ENCODE measurements around the gene ADARB2.

Gene ADARB2

GRCh38 chr10:1299041-1299726 lies 438.1 kb downstream of the ADARB2 start:
- no peak for TF ChIP-seq TAF1 (IDR thresholded peaks at IDR 0.05; ENCODE audit: low read depth)
- TF ChIP-seq, protein P1, sequence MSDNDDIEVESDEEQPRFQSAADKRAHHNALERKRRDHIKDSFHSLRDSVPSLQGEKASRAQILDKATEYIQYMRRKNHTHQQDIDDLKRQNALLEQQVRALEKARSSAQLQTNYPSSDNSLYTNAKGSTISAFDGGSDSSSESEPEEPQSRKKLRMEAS (IDR thresholded peaks at IDR 0.05): no peak
- TF ChIP-seq TEAD4 (IDR thresholded peaks at IDR 0.05): no peak
- no peak for TF ChIP-seq ZBTB7A (IDR thresholded peaks at IDR 0.05; ENCODE audit: low read depth)
- TF ChIP-seq EGR1 (IDR thresholded peaks at IDR 0.05): no peak

DNA sequence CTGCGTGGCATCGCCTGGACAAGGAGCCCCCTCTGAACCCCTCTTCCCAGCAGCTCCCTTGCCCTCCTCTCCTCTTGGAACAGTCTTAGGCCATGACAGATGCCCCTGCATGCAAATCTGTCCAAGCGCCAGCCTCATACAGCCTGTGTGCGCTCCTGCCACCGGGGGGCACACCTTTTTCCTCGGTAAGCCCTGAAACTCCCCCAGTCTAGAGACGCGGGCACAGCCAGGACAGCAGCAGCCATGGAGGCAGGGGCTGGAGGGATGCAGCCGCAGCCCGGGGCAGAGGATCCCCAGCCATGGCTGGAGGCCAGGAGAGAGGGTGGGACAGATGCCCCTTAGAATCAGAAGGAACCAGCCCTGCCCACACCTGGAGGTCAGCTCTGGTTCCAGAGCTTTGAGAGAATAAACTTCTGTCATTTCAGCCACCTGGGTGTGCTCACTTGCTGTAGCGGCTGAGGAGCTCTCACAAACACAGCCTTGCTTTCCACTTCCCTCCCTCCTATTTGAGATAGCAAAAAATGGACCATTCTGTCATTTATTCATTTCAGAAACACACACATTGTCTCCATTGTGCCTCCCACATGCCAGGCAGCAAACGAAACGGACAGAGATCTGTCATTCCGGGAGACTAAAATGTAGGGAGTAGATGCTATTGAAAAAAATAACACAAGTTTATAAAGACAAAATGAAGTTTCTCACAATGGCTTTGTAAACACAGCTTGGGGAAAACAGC lies 439.6 kb downstream of the ADARB2 start:
- no peak for TF ChIP-seq YY1 (IDR thresholded peaks at IDR 0.05; ENCODE audit: low read depth)
- TF ChIP-seq RAD21 (IDR thresholded peaks at IDR 0.05; ENCODE audit: low read depth): no peak
- TF ChIP-seq EGR1 (IDR thresholded peaks at IDR 0.05): no peak
- TF ChIP-seq ZBTB7A (IDR thresholded peaks at IDR 0.05; ENCODE audit: low read depth): no peak
- TF ChIP-seq REST (IDR thresholded peaks at IDR 0.05; ENCODE audit: low read depth): no peak
- TF ChIP-seq, protein P2, sequence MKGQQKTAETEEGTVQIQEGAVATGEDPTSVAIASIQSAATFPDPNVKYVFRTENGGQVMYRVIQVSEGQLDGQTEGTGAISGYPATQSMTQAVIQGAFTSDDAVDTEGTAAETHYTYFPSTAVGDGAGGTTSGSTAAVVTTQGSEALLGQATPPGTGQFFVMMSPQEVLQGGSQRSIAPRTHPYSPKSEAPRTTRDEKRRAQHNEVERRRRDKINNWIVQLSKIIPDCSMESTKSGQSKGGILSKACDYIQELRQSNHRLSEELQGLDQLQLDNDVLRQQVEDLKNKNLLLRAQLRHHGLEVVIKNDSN (IDR thresholded peaks at IDR 0.05): no peak
- TF ChIP-seq NFIC (IDR thresholded peaks at IDR 0.05): no peak
- no peak for TF ChIP-seq TCF12 (IDR thresholded peaks at IDR 0.05; ENCODE audit: low read depth)
- no peak for TF ChIP-seq FOXM1 (IDR thresholded peaks at IDR 0.05; ENCODE audit: borderline replicate concordance, low read depth)
- TF ChIP-seq EP300 (IDR thresholded peaks at IDR 0.05; ENCODE audit: borderline replicate concordance): no peak
- TF ChIP-seq TEAD4 (IDR thresholded peaks at IDR 0.05): no peak

DNA sequence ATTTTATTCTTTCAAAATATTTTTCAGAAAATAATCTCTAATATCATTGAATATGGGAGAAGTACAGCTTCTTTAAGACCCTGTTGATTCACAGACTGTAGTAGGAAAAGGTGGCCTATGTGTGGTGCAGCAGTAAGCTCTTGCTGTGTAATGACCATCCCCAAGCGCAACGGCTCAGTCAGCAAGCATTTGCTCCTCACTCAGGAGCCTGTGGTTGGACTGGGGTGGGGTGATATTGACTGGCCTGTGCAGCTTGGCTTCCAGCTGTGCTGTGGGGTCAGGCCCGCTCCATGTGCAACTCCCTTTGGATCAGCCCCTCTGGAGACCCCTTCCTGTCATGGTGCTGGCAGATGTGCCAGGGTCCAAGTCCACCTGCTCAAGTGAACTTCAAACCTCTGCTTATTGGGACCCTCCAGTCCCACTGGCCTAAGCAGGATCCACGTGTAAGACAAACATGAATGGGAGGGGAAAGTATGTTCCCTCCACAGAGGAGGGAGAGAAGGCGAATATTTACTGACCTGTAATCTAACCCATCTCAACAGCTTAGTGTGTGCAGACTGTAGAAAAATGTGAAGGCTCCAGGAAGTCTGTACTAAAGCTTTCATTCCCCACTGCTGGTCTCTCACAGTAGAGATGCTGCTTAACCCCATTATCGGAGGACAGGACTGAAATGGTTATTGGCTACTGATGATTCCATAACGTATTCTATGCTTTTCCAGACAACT lies 441.4 kb downstream of the ADARB2 start:
- TF ChIP-seq CREB1 (IDR thresholded peaks at IDR 0.05; ENCODE audit: low read depth) (no peak), TAF1 (IDR thresholded peaks at IDR 0.05; ENCODE audit: low read depth) (no peak), FOXM1 (IDR thresholded peaks at IDR 0.05; ENCODE audit: borderline replicate concordance, low read depth) (no peak), NFIC (IDR thresholded peaks at IDR 0.05) (no peak), EGR1 (IDR thresholded peaks at IDR 0.05) (no peak), YY1 (IDR thresholded peaks at IDR 0.05; ENCODE audit: low read depth) (no peak), RAD21 (IDR thresholded peaks at IDR 0.05; ENCODE audit: low read depth) (no peak), REST (IDR thresholded peaks at IDR 0.05; ENCODE audit: low read depth) (no peak), CEBPB (IDR thresholded peaks at IDR 0.05) (no peak), EP300 (IDR thresholded peaks at IDR 0.05; ENCODE audit: borderline replicate concordance) (no peak), TCF12 (IDR thresholded peaks at IDR 0.05; ENCODE audit: low read depth) (no peak), ZBTB7A (IDR thresholded peaks at IDR 0.05; ENCODE audit: low read depth) (no peak), TEAD4 (IDR thresholded peaks at IDR 0.05) (no peak)
- TF ChIP-seq, protein P2 (IDR thresholded peaks at IDR 0.05): no peak
- TF ChIP-seq, protein P1 (IDR thresholded peaks at IDR 0.05): no peak

DNA sequence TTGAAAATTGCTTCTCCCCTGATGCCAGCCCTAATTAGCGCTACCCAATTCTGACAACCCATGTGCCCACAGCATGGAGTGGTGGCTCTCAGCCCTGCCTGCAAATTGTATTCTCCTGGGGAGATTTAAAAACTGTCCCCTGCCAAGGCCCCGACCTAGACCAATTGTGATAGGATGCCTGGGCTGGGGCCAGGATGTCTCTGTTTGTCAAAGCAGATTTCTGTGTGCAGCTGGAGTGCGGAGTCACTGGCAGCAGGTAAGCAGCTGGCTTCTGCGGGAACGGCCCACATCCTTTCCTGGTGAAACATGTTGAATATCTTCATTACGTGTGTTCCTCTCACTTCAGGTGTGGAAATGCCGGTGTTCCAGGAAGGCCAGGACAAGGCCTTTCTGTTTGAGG lies 442.6 kb downstream of the ADARB2 start:
- TF ChIP-seq RAD21 (IDR thresholded peaks at IDR 0.05; ENCODE audit: low read depth) (no peak), YY1 (IDR thresholded peaks at IDR 0.05; ENCODE audit: low read depth) (no peak), TAF1 (IDR thresholded peaks at IDR 0.05; ENCODE audit: low read depth) (no peak), CREB1 (IDR thresholded peaks at IDR 0.05; ENCODE audit: low read depth) (no peak), TCF12 (IDR thresholded peaks at IDR 0.05; ENCODE audit: low read depth) (no peak), TEAD4 (IDR thresholded peaks at IDR 0.05) (no peak), EGR1 (IDR thresholded peaks at IDR 0.05) (no peak), EP300 (IDR thresholded peaks at IDR 0.05; ENCODE audit: borderline replicate concordance) (no peak), REST (IDR thresholded peaks at IDR 0.05; ENCODE audit: low read depth) (no peak), CEBPB (IDR thresholded peaks at IDR 0.05) (no peak), FOXM1 (IDR thresholded peaks at IDR 0.05; ENCODE audit: borderline replicate concordance, low read depth) (no peak), ZBTB7A (IDR thresholded peaks at IDR 0.05; ENCODE audit: low read depth) (no peak), NFIC (IDR thresholded peaks at IDR 0.05) (no peak)
- TF ChIP-seq, protein P2 (IDR thresholded peaks at IDR 0.05): no peak
- TF ChIP-seq, protein P1 (IDR thresholded peaks at IDR 0.05): no peak

Data from Ishikawa (cell line).